HepG2 (cell line): Measurements from ENCODE around the gene CCNI2. TPM values are rescaled to one million over a fixed set of nuclear protein-coding genes. Genes with fewer than 3 reads are reported as not detected.

ENCODE experiments used
- ATAC-seq: fragments of 200-7000 bp; cut with Tn5 transposase; 3 replicates; pipeline ENCODE4 v1.9.1; 2020; ENCODE audit warnings: mild to moderate bottlenecking, moderate library complexity
- BruUV-seq: library from RNA; stranded (reverse); fragments of 400-500 nt; replicated peaks from 2 replicates; lab custom pipeline; 2021; lab: Mats Ljungman, UMichigan
- CTCF ChIA-PET: fragments of 300-600 bp; formaldehyde crosslinking; extraction: SDS; loops from one replicate; lab custom pipeline; 2021; ENCODE audit warnings: low total read pairs, inconsistent platforms, low intra/inter-chr PET ratio; lab: Yijun Ruan, JAX
- POLR2A ChIA-PET: fragments of 350-600 bp; sonication (Branson Sonifier 250); formaldehyde crosslinking; loops from one replicate; lab custom pipeline; 2020; ENCODE audit warnings: antibody characterized with exemption, inconsistent platforms; lab: Yijun Ruan, JAX
- DNase-seq: peaks from one replicate; pipeline ENCODE4 v3.0.0-alpha.2; 2015; ENCODE audit warnings: low spot score
- FAIRE-seq: peaks from 3 replicates; lab custom pipeline; 2011; peaks lifted over from hg19 to GRCh38; lab: Jason Lieb, UNC
- H2AFZ ChIP-seq: one replicate; pipeline ENCODE4 v1.6.1; 2011; ENCODE audit warnings: low read length, inconsistent platforms
- H3K27ac ChIP-seq: fragments of 300-600 bp; 3 replicates; pipeline ENCODE4 v1.8.0; 2011; ENCODE audit warnings: mixed run types, mild to moderate bottlenecking, mixed read lengths, low read length, inconsistent platforms; ENCODE audit not compliant: insufficient read depth; ENCODE audit errors: extremely low read length
- H3K27me3 ChIP-seq, 2 experiments: fragments of 200-600 bp in 1 of 2; 2 replicates in 1 of 2; 3 replicates in 1 of 2; pipeline versions ENCODE4 v1.6.0 to v1.8.0; 2011; ENCODE audit warnings: low read length in 2 of 2, mild to moderate bottlenecking in 2 of 2, moderate library complexity in 2 of 2, inconsistent platforms in 1 of 2; ENCODE audit not compliant: insufficient read depth in 2 of 2, control insufficient read depth in 1 of 2
- H3K36me3 ChIP-seq, 2 experiments: fragments of 200-600 bp in 1 of 2; replicated peaks in 1 of 2; 2 replicates in 1 of 2; 3 replicates in 1 of 2; pipeline versions ENCODE4 v1.5.1 to v1.8.0; 2011; ENCODE audit warnings: low read length in 2 of 2, inconsistent platforms in 1 of 2; ENCODE audit not compliant: insufficient read depth in 2 of 2, control insufficient read depth in 1 of 2
- H3K4me1 ChIP-seq: 2 replicates; pipeline ENCODE4 v1.5.1; 2012; ENCODE audit warnings: low read length, inconsistent platforms; ENCODE audit not compliant: insufficient read depth
- H3K4me2 ChIP-seq: 2 replicates; pipeline ENCODE4 v1.6.0; 2011; ENCODE audit warnings: low read depth, low read length, inconsistent platforms
- H3K4me3 ChIP-seq, 3 experiments: fragments of 200-600 bp in 1 of 3; sonication (generic), shearing (Covaris generic) in 1 of 3; replicated peaks in 1 of 3; 2 replicates each; pipeline ENCODE4 v1.5.1; 2011 to 2016; ENCODE audit warnings: low read length in 3 of 3, inconsistent platforms in 2 of 3, low read depth in 2 of 3, mild to moderate bottlenecking in 2 of 3, control low read depth in 1 of 3, mixed read lengths in 1 of 3; ENCODE audit not compliant: insufficient read depth in 1 of 3
- H3K79me2 ChIP-seq: one replicate; pipeline ENCODE4 v1.6.1; 2011; ENCODE audit warnings: low read length, inconsistent platforms; ENCODE audit not compliant: insufficient read depth
- H3K9ac ChIP-seq: 2 replicates; pipeline ENCODE4 v1.6.0; 2011; ENCODE audit warnings: mild to moderate bottlenecking, low read depth, low read length, inconsistent platforms; ENCODE audit not compliant: insufficient read depth
- H3K9me3 ChIP-seq: 2 replicates; pipeline ENCODE4 v1.5.1; 2012; ENCODE audit warnings: mild to moderate bottlenecking, low read length
- H4K20me1 ChIP-seq: 2 replicates; pipeline ENCODE4 v1.6.0; 2011; ENCODE audit warnings: inconsistent platforms, mild to moderate bottlenecking, low read length, moderate library complexity; ENCODE audit not compliant: insufficient read depth
- ARHGAP35 ChIP-seq: sonication (generic); formaldehyde crosslinking; IDR thresholded peaks from 2 replicates; pipeline ENCODE4 v1.9.0; 2022; ENCODE audit warnings: mild to moderate bottlenecking, inconsistent platforms, moderate library complexity, missing genetic modification reagents, borderline replicate concordance
- ARNT ChIP-seq: fragments of 450-650 bp; IDR thresholded peaks from 2 replicates; pipeline ENCODE4 v1.6.1; 2017
- KLF12 ChIP-seq: sonication (generic); formaldehyde crosslinking; IDR thresholded peaks from 2 replicates; pipeline ENCODE4 v1.4.0; 2020; ENCODE audit warnings: missing genetic modification reagents, borderline replicate concordance
- NCOA2 ChIP-seq: sonication (generic); formaldehyde crosslinking; IDR thresholded peaks from 2 replicates; pipeline ENCODE4 v1.8.0; 2022; ENCODE audit warnings: inconsistent platforms
- PHF8 ChIP-seq: sonication (generic); formaldehyde crosslinking; IDR thresholded peaks from 2 replicates; pipeline ENCODE4 v1.5.0; 2020; ENCODE audit warnings: missing genetic modification reagents
- RARA ChIP-seq: IDR thresholded peaks from 2 replicates; pipeline ENCODE4 v1.6.1; 2016; ENCODE audit warnings: missing genetic modification reagents, missing compliant biosample characterization
- RCOR2 ChIP-seq: IDR thresholded peaks from 2 replicates; pipeline ENCODE4 v1.6.1; 2016; ENCODE audit warnings: missing biosample characterization, missing genetic modification reagents
- SMARCE1 ChIP-seq: fragments of 450-650 bp; IDR thresholded peaks from 2 replicates; pipeline ENCODE4 v1.6.1; 2017; ENCODE audit warnings: borderline replicate concordance
- TOPORS ChIP-seq: sonication (generic); formaldehyde crosslinking; IDR thresholded peaks from 2 replicates; pipeline ENCODE4 v1.8.0; 2023; ENCODE audit warnings: mild to moderate bottlenecking, missing genetic modification reagents
- ZBTB1 ChIP-seq: sonication (generic); formaldehyde crosslinking; IDR thresholded peaks from 2 replicates; pipeline ENCODE4 v1.4.0; 2020; ENCODE audit warnings: missing genetic modification reagents, borderline replicate concordance
- ZFP36 ChIP-seq: fragments of 150-350 bp; IDR thresholded peaks from 2 replicates; pipeline ENCODE4 v1.6.1; 2018; ENCODE audit warnings: borderline replicate concordance, low read length, low read depth; ENCODE audit not compliant: partially characterized antibody
- ZKSCAN5 ChIP-seq: sonication (generic); formaldehyde crosslinking; IDR thresholded peaks from 2 replicates; pipeline ENCODE4 v1.5.1; 2020; ENCODE audit warnings: mild to moderate bottlenecking, missing genetic modification reagents
- ZNF121 ChIP-seq: sonication (generic); formaldehyde crosslinking; IDR thresholded peaks from 2 replicates; pipeline ENCODE4 v1.5.0; 2020; ENCODE audit warnings: mild to moderate bottlenecking, missing genetic modification reagents
- ZNF33A ChIP-seq: sonication (generic); formaldehyde crosslinking; IDR thresholded peaks from 2 replicates; pipeline ENCODE4 v1.5.1; 2020; ENCODE audit warnings: missing genetic modification reagents, mild to moderate bottlenecking, moderate library complexity, borderline replicate concordance
- ZNF770 ChIP-seq: sonication (generic); formaldehyde crosslinking; IDR thresholded peaks from 2 replicates; pipeline ENCODE4 v1.5.0; 2020; ENCODE audit warnings: mild to moderate bottlenecking, missing genetic modification reagents
- WGBS: methylation state at CpG from one replicate; pipeline ENCODE4 v1.1.6; 2017; ENCODE audit warnings: low lambda C conversion rate; 5-methylcytosine and 5-hydroxymethylcytosine counted together
- in situ Hi-C: cut with HindIII; loops from 2 replicates; pipeline ENCODE4 v1.10.0; 2017; ENCODE audit warnings: low pct_unique_long_range_greater_than_20kb; ENCODE audit not compliant: extremely low pct_ligation_motif_present
- intact Hi-C: fragments of 100-400 bp; cut with micrococcal nuclease; formaldehyde crosslinking; loops from one replicate; pipeline ENCODE4 v1.10.0; 2022; ENCODE audit not compliant: unreplicated experiment
- polyA plus RNA-seq, 8 experiments: library from polyadenylated mRNA; depleted of rRNA in 3 of 8; stranded (reverse) in 7 of 8; unstranded in 1 of 8; fragments of >200 nt; fragmentation: Illumina TruSeq in 4 of 8; extraction: Trizol in 4 of 8; gene quantifications; 2 replicates each; pipeline versions ENCODE4 v1.2.1 to v1.2.3, GENCODE V29; 2011 to 2016; ENCODE audit warnings: low read depth in 4 of 8, missing spikeins in 1 of 8, mixed read lengths in 1 of 8; ENCODE audit not compliant: insufficient read depth in 1 of 8
- total RNA-seq, 5 experiments: library from RNA; depleted of rRNA; stranded (reverse); fragments of >200 nt; fragmentation: Illumina TruSeq; extraction: Trizol; gene quantifications; 2 replicates each; pipeline ENCODE4 v1.2.3, GENCODE V29; 2016; ENCODE audit warnings: low read depth in 1 of 5
- TF ChIP-seq, protein P1 (sequence below): sonication (generic); formaldehyde crosslinking; IDR thresholded peaks from 2 replicates; pipeline ENCODE4 v1.8.1; 2023; ENCODE audit warnings: mild to moderate bottlenecking, missing genetic modification reagents

CCNI2 gene
- total and polyA plus RNA-seq, 2 of the 13 experiments (the other 11 are each of a cell fraction or from before 2014, with no cell fraction given), result not detected

DNA sequence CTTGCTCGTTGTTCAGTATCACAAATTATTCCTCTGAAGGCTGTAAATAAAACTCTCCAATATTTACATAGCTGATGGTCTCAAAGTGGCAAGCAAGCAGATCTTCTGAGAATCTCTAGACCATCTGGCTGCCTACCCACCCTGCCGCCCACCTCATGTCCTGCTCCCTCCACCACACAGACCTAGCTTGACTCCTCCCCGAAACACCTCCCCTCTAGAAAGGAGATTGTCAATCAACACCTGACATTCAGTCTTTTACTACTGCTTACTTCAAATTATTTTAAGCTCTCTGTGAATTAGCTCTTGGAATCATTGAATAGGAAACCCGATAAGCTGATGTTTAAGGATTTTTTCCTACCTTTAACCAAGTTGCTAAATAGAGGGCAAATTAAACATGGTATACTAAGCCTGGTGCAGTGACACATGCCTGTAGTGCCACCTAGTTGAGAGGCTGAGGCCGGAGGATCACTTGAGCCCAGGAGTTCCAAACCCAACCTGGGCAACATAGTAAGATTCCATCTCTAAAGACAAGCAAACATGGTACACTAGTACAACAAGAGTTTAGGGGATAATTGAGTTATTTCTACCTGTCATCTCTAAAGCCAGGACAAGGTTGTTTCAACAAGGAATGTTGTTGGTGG, 54.9 kb downstream of the CCNI2 start:
- ChIA-PET POLR2A (interaction anchor here (1.2 to 1.6 kb wide), 2 partner anchors 9 to 11 kb away, joined by 3 read pairs; partner anchors contain the start of gene SOWAHA), CTCF (no interaction called here)
- Histone ChIP-seq H3K27me3 (no peaks in the 10 kb centered on the region; a peak in 1 of 5 replicates), H3K9me3 (no peaks in the 10 kb centered on the region), H3K9ac (no peak overlapping the region), H4K20me1 (no peaks in the 10 kb centered on the region), H3K4me3 (no peak overlapping the region), H3K4me1 (peaks cover 45% of the 10 kb centered on the region), H3K79me2 (peaks cover 17% of the 10 kb centered on the region), H3K27ac (no peak overlapping the region), H3K36me3 (no peaks in the 10 kb centered on the region; a peak in 1 of 5 replicates), H2AFZ (no peak overlapping the region), H3K4me2 (no peak overlapping the region)
- WGBS, result 97% methylated on average over 5 of the region's 5 CpGs
- DNase-seq, result no peak
- in situ Hi-C loops (no loop called here), intact Hi-C loops (no loop called here)
- TF ChIP-seq ZBTB1, result no peak
- TF ChIP-seq PHF8 (CRISPR knock-in tag), result no peak
- no peak for TF ChIP-seq ARNT
- TF ChIP-seq RCOR2, result no peak
- no peak for TF ChIP-seq ZKSCAN5 (CRISPR knock-in tag)
- peak; percentile 31; the same call in 1 of the 2 replicates for TF ChIP-seq ZNF770 (CRISPR knock-in tag)
- no peak for TF ChIP-seq ARHGAP35
- TF ChIP-seq TOPORS (CRISPR knock-in tag), result no peak
- no peak for TF ChIP-seq RARA (CRISPR knock-in tag)
- no peak for TF ChIP-seq KLF12 (CRISPR knock-in tag)
- TF ChIP-seq, protein P1, sequence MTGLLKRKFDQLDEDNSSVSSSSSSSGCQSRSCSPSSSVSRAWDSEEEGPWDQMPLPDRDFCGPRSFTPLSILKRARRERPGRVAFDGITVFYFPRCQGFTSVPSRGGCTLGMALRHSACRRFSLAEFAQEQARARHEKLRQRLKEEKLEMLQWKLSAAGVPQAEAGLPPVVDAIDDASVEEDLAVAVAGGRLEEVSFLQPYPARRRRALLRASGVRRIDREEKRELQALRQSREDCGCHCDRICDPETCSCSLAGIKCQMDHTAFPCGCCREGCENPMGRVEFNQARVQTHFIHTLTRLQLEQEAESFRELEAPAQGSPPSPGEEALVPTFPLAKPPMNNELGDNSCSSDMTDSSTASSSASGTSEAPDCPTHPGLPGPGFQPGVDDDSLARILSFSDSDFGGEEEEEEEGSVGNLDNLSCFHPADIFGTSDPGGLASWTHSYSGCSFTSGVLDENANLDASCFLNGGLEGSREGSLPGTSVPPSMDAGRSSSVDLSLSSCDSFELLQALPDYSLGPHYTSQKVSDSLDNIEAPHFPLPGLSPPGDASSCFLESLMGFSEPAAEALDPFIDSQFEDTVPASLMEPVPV, result no peak
- TF ChIP-seq ZNF33A (CRISPR knock-in tag), result no peak
- TF ChIP-seq NCOA2 (CRISPR knock-in tag), result no peak
- peak; percentile 82 for TF ChIP-seq ZNF121 (CRISPR knock-in tag)
- TF ChIP-seq SMARCE1, result no peak
- no peak for TF ChIP-seq ZFP36
- no TSS peak for BruUV-seq
- no peak for ATAC-seq
- FAIRE-seq, result no peak
